SJCRH30 (cell line): ENCODE data around the gene ITPKC. TPM values are rescaled to one million over a fixed set of nuclear protein-coding genes. Genes with fewer than 3 reads are reported as not detected.

Experiments used
- DNase-seq, 2 experiments: peaks; one replicate each; pipeline ENCODE4 v3.0.0-alpha.2; 2015 to 2020
- H3K27ac ChIP-seq: fragments of 250-450 bp; sonication (Bioruptor Pico); 2 replicates; pipeline ENCODE4 v1.5.1; 2020; ENCODE audit warnings: mild to moderate bottlenecking, moderate library complexity
- H3K27me3 ChIP-seq: fragments of 250-450 bp; sonication (Bioruptor Pico); 2 replicates; pipeline ENCODE4 v1.5.1; 2020; ENCODE audit warnings: mild to moderate bottlenecking, moderate library complexity
- H3K36me3 ChIP-seq: fragments of 250-450 bp; sonication (Bioruptor Pico); 2 replicates; pipeline ENCODE4 v1.5.1; 2020; ENCODE audit warnings: mild to moderate bottlenecking, moderate library complexity
- H3K4me1 ChIP-seq: fragments of 250-450 bp; sonication (Bioruptor Pico); 2 replicates; pipeline ENCODE4 v1.5.1; 2020; ENCODE audit warnings: mild to moderate bottlenecking, moderate library complexity
- H3K4me3 ChIP-seq: fragments of 250-450 bp; sonication (Bioruptor Pico); 2 replicates; pipeline ENCODE4 v1.5.1; 2020; ENCODE audit warnings: mild to moderate bottlenecking, moderate library complexity
- H3K9me3 ChIP-seq: fragments of 250-450 bp; sonication (Bioruptor Pico); replicated peaks from 2 replicates; pipeline ENCODE4 v1.5.1; 2020; ENCODE audit warnings: mild to moderate bottlenecking, moderate library complexity
- total RNA-seq: library from RNA; depleted of rRNA; stranded (reverse); fragments of >200 nt; shearing (Covaris generic); gene quantifications from 2 replicates; pipeline ENCODE4 v1.2.3, GENCODE V29; 2014

ITPKC gene
- total RNA-seq, 1 experiment from 2014 or later, result 7.2 TPM

DNA sequence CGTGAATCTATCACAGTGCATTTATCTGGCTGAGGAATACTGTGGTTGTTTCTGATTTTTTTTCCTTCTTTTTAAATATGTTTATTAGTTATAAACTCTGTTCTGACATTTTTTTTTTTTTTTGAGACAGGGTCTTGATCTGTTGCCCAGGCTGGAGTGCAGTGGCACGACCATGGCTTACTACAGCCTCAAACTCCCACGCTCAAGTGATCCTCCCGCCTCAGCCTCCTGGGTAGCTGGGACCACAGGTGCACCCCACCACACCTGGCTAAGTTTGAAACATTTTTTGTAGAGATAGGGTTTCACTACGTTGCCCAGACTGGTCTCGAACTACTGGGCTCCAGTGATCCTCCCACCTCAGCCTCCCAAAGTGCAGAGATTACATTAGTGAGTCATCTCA lies 19.9 kb upstream of the ITPKC start:
- Histone ChIP-seq H3K9me3 (no peaks in the 10 kb centered on the region), H3K27ac (no peak overlapping the region), H3K36me3 (no peaks in the 10 kb centered on the region), H3K4me1 (no peaks in the 10 kb centered on the region; the same call in 1 of the 2 replicates), H3K27me3 (no peaks in the 10 kb centered on the region), H3K4me3 (no peak overlapping the region)
- DNase-seq, result no peak

DNA sequence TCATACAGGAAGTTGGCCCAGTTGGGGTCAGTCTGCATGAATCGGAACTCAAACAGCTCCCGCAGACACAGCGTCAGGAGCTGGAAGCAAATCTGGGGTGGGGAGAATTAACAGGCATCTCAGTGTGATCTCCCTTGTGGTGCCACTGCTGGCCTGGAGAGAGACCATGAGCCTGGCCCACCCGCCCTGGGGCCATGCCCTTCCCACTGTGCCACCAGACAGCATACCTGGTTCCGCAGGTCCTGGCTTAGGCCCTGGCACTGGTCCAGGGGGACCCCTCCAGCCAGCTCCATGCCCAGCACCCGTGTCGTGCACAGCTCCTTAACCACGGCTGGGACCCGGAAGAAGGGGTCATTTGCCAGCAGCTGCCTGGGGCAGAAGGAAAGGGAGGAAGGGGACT lies 16.8 kb upstream of the ITPKC start:
- H3K36me3 ChIP-seq, result 0 out of 2 replicates have a peak, but pooled peaks cover 2% of the 10 kb centered on the region
- no peaks in the 10 kb centered on the region for H3K4me1 ChIP-seq

DNA sequence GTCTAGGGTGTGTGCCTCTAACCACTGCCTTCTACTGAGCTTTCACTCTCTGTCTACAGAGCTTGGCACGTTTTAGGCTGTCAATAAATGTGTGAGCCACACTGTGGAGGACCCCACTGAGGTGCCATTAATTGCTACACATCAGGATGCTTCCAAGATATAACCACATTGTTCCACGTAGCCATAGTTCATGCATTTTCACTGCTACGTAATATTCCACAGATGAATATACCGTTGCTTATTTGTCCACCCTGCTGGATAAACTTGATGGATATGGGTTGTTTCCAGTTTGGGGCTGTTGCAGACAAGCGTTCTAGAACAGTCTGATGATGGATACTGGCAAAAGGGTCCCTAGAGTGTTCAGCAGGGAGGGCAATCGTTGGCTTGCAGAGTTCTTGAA lies 15.2 kb upstream of the ITPKC start:
- no peaks in the 10 kb centered on the region for H3K4me1 ChIP-seq
- H3K9me3 ChIP-seq, result no peaks in the 10 kb centered on the region
- DNase-seq, result no peak
- H3K36me3 ChIP-seq, result 0 out of 2 replicates have a peak, but pooled peaks cover 2% of the 10 kb centered on the region
- H3K4me3 ChIP-seq, result no peak overlapping the region
- no peaks in the 10 kb centered on the region for H3K27me3 ChIP-seq
- H3K27ac ChIP-seq, result no peak overlapping the region

More for the DNA sequence above, 16.8 kb upstream of the ITPKC start:
- Histone ChIP-seq H3K4me3 (no peak overlapping the region), H3K9me3 (no peaks in the 10 kb centered on the region), H3K27me3 (no peaks in the 10 kb centered on the region), H3K27ac (no peak overlapping the region)
- no peak for DNase-seq

DNA sequence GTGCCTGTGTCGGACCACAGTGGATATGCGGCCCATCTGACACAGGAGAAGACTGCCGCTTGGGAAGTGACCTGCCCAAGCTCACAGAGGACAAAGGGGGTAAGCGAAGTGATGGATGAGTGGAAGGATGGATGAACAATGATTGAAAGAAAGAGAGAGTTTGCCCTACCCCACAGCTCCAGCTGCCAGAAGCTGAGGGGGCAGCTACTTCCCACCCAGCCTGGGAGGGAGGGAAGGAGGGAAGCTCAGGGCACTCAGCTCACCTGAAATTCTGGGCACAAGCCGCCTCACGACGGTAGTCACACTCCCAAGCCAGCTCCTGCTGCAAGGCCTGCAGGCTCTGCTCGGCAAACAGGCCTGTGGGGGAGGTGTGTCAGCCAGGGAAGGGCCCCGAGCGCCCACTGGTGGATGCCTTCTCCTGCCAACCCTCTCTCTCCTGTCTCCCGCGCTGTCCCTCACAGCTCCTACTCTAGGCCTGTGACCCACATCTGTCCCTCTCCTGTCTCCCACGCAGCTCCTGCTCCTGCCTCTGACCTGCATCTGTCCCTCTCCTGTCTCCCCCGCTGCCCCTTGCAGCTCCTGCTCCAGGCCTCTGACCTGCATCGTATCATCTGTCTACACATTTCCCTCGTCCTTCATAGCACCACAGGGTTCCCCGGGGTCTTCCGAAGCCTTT lies 14.4 kb upstream of the ITPKC start:
- Histone ChIP-seq H3K36me3 (0 out of 2 replicates have a peak, but pooled peaks cover 2% of the 10 kb centered on the region), H3K27ac (no peak overlapping the region), H3K4me3 (no peak overlapping the region), H3K4me1 (no peaks in the 10 kb centered on the region), H3K9me3 (no peaks in the 10 kb centered on the region), H3K27me3 (no peaks in the 10 kb centered on the region)
- DNase-seq, result no peak

DNA sequence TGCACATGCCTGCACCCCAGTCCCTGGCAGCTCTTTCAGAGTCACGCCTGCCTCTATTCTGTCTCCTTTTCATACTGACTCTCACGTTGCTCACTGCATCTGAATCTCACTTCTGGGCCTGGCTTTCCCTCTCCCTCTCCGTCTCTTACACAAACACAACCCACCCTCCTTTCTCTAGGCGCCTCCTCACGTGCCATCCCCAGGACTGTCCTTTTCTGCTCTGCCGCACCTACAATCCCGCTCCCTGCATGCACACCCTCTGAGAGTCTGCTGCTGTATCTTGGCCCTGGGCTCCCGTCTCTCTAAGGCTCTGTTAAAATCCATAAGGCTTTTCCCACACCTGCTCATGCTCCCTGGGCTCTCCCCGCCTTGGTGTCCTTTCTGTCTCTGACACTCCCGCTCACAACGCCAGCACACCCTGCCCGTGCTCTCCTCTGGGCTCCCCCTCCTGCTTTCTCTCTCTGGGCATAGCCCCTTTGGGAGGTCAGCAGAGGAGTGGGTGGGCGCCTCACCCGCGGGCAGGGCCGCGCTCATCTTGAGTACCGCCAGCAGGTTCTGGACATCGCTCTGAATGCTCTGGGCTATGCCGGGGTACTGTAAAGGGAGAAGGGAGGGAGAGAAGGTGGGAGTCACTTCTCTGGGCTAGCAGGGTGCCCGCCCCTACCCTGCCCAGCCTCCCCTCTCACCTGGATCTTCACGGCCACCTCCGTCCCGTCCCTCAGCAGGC lies 13.7 kb upstream of the ITPKC start:
- no peaks in the 10 kb centered on the region for H3K4me1 ChIP-seq
- H3K36me3 ChIP-seq, result 0 out of 2 replicates have a peak, but pooled peaks cover 2% of the 10 kb centered on the region
- no peaks in the 10 kb centered on the region for H3K9me3 ChIP-seq
- no peak overlapping the region for H3K4me3 ChIP-seq
- H3K27ac ChIP-seq, result no peak overlapping the region
- no peak for DNase-seq
- H3K27me3 ChIP-seq, result no peaks in the 10 kb centered on the region

DNA sequence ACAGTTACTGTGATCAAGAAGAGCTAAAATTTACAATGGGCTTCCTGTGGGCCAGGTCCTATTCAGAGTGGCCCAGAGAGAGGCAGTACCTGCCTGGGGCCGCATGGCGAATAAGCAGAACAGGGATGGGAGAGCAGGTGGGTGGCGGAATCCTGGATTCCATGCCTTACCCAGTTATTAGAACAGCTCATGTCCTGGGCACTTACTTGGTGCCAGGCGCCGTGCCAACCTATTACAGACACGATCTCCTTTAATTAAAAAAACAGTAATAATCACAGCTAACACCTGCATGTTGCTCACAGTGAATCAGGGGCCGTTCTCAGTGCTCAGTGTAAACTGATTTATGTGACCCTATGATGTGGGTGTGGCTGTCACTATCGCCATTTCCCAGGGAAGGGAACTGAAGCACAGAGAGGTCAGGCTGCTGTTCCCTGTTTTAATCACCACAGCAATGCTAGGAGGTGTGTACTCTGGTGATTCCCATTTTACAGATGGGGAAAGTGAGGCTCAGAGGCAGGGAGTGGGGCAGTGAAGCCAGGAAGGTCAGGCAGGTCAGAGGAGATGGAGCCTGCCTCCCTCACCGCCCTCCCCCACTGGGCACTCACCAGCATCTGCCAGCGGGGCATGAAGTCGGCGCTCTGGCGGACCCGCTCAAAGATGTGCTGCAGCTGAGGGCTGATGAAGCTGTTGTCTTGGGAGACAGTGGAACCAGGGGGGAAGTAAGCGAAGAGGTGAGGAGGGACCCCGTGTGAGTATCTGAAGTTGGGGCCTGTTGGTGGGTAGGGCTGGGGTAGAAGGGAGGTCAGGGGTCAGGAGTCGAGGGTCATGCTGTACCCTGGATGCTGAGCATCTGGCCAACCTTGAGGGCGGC lies 12.2 kb upstream of the ITPKC start:
- Histone ChIP-seq H3K9me3 (no peaks in the 10 kb centered on the region), H3K36me3 (0 out of 2 replicates have a peak, but pooled peaks cover 2% of the 10 kb centered on the region), H3K27ac (no peak overlapping the region), H3K4me3 (no peak overlapping the region), H3K27me3 (no peaks in the 10 kb centered on the region), H3K4me1 (no peaks in the 10 kb centered on the region)
- DNase-seq, result no peak

DNA sequence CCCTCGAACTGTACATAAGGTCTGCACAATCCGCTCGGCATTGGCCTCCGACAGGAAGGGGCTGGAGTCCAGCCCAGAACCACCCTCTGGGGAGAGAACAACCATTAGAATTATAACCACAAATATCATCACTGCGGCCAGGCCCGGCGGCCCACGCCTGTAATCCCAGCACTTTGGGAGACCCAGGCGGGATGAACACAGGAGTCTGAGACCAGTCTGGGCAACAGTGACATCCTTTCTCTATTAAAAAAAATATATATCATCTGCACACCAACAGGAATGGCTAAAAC lies 11.6 kb upstream of the ITPKC start:
- no peak overlapping the region for H3K27ac ChIP-seq
- H3K9me3 ChIP-seq, result no peaks in the 10 kb centered on the region
- no peak overlapping the region for H3K4me3 ChIP-seq
- no peaks in the 10 kb centered on the region for H3K27me3 ChIP-seq
- H3K4me1 ChIP-seq, result no peaks in the 10 kb centered on the region
- 0 out of 2 replicates have a peak, but pooled peaks cover 2% of the 10 kb centered on the region for H3K36me3 ChIP-seq
- no peak for DNase-seq

DNA sequence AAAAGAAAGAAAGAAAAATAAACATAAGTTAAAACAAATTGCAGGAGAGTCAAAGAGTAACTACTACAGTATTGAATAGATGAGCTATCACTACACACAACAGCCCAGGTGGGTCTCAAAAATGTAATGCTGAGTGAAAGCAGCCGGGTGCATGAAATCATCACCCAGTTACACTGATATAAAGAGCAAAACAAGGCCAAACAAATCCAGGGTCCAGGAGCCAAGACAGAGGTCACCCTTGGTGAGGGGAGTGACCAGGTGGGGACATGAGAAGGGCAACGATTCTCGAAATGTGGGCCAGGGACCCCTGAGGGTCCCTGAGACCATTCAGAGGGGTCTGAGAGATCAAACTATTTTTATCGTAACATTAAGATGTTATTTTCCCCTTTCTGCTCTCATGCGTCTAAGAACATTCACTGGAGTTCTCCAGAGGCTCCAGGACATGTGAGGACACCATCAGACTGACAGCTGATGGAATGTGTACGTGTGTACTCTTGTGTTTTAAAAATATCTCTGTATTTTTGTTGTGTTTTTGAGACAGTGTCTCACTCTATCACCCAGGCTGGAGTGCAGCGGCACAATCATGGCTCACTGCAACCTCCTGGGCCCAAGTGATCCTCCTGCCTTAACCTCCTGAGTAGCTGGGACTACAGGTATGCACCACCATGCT lies 10.8 kb upstream of the ITPKC start:
- Histone ChIP-seq H3K27ac (no peak overlapping the region), H3K4me1 (no peaks in the 10 kb centered on the region), H3K4me3 (no peak overlapping the region), H3K36me3 (0 out of 2 replicates have a peak, but pooled peaks cover 2% of the 10 kb centered on the region), H3K27me3 (no peaks in the 10 kb centered on the region), H3K9me3 (no peaks in the 10 kb centered on the region)
- DNase-seq, result no peak

DNA sequence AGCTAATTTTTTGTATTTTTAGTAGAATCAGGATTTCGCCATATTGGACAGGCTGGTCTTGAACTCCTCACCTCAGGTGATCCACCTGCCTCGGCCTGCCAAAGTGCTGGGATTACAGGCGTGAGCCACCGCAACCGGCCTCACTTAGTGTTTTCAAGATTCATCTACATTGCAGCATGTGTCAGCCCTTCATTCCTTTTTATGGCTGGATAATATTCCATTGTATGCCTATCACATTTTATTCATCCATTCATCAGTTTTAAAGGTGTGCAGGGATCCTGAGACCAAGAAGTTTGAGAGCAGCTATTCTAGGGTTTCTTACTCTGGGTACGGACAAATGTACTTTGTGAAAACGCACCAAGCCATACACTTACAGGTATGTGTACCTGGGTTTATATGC lies 9.3 kb upstream of the ITPKC start:
- no peaks in the 10 kb centered on the region for H3K36me3 ChIP-seq
- DNase-seq, result no peak
- no peak overlapping the region for H3K27ac ChIP-seq

DNA sequence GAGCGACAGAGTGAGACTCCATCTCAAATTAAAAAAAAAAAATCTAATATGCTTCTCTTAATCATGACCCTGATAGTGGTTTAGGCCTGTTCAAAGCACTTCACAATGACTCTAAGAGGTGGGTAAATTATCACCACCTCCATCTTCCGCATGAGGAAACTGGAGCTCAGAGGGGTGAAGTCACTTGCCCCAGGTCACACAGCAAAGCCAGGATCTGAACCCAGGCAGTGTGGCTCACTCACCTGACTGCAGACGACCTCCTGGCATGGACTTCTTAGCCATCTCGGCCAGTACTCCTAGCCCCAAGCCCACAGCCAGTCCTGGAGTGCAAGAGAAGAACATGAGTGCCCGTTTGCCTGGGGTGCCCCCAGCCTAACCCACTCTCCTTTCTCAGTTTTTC lies 7.1 kb upstream of the ITPKC start:
- H3K27me3 ChIP-seq, result no peaks in the 10 kb centered on the region
- no peak overlapping the region for H3K4me3 ChIP-seq
- no peaks in the 10 kb centered on the region for H3K9me3 ChIP-seq
- DNase-seq, result no peak
- H3K36me3 ChIP-seq, result no peaks in the 10 kb centered on the region
- H3K27ac ChIP-seq, result no peak overlapping the region
- no peaks in the 10 kb centered on the region for H3K4me1 ChIP-seq

More for the DNA sequence above, 9.3 kb upstream of the ITPKC start:
- no peaks in the 10 kb centered on the region for H3K4me1 ChIP-seq
- H3K4me3 ChIP-seq, result no peak overlapping the region
- H3K27me3 ChIP-seq, result no peaks in the 10 kb centered on the region
- no peaks in the 10 kb centered on the region for H3K9me3 ChIP-seq

DNA sequence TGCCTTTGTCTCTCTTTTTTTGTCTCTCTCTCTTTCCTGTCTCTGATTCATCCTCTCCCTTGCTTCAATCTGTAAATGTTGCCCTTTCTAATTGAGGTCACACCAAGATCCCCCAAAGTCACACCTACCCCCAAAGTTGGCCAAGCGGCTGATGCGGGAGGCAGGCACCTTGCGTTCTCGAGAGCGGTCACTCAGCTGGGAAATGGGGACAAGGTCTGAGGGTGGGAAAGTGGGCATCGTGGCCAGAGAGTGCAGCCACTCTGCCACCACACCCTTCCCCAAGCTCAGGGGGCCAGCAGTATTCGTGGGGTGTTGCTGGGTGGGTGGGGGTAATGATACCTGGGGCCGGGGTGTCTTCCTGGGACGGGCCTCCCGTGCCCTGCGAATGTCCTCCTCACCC lies 3.0 kb upstream of the ITPKC start:
- H3K36me3 ChIP-seq, result no peaks in the 10 kb centered on the region
- H3K4me1 ChIP-seq, result peaks cover 9% of the 10 kb centered on the region
- no peak for DNase-seq
- no peaks in the 10 kb centered on the region for H3K27me3 ChIP-seq
- no peak overlapping the region for H3K4me3 ChIP-seq
- H3K27ac ChIP-seq, result no peak overlapping the region
- no peaks in the 10 kb centered on the region for H3K9me3 ChIP-seq

DNA sequence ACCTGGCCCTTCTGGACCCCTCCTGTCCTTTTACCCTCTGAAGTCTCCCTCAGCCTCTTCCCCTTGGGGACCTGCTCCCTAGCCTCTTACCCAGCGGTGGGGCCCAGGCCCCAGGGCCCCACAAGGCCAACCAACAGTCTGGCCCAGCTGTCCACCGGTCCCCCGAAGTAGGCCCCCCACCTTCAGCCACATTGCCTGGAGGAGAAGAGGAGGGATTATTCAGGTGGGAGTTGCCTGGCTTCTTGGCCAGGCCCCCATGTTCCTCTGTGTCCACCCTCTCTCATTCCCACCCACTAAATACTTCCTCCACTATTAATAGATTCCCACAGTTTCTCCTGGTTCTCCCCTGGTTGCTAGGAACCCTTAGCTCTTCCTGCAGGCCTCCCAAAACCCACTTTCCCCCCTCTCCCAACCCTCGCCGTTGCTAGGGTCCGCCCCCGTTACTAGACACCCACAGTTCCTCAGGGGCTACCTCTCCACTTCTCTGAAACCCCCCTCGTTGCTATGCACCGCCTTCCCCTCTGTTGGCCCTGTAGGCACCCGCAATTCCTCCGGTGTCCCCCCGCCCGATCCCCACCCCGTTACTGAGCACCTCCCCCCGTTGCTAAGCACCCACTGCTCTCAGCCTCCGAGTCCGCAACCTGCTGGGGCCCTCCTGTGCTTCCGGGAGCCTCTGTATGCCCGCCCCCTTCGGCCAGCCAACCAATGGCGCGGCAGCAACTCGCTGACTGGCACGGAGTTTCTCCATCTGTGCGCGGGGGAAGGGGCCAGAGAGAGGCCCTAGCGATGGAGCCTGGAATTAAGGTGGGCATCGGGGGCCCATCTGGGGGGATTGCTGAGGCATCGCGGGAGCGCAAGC lies 2.2 kb upstream of the ITPKC start:
- peak overlapping the region; percentile 73 for H3K4me3 ChIP-seq
- H3K27ac ChIP-seq, result peak overlapping the region; percentile 93
- no peaks in the 10 kb centered on the region for H3K36me3 ChIP-seq
- DNase-seq, result peak; percentile 95 to 96
- H3K9me3 ChIP-seq, result no peaks in the 10 kb centered on the region
- H3K4me1 ChIP-seq, result peaks cover 9% of the 10 kb centered on the region
- H3K27me3 ChIP-seq, result no peaks in the 10 kb centered on the region

DNA sequence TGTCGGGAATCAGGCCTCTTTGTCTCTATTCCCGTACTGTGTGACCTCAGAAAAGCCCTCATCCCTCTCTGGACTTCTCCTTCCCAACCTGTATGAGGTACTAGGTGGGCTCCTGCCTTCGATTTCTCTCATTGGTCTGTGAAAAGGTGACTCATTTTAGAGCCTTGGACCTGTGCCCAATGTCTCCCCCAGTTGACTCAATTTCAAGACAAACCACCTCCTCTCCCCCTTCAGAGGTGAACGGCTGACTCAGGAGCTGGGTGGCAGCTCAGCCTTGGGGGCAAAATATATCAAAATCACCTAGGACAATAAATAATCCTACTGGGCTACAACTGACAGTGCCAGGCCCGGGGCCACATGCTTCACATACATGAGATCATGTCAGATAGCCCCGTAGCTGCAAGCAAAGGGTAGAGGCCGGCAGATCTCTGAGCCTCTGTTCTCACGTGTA lies 856 bp upstream of the ITPKC start:
- Histone ChIP-seq H3K36me3 (no peaks in the 10 kb centered on the region), H3K4me1 (peaks cover 9% of the 10 kb centered on the region), H3K27me3 (no peaks in the 10 kb centered on the region), H3K9me3 (no peaks in the 10 kb centered on the region), H3K27ac (peak overlapping the region; percentile 93), H3K4me3 (peak overlapping the region; percentile 73)
- no peak for DNase-seq
